H1 (cell line): ENCODE measurements around the gene SSH2. TPM values are rescaled to one million over a fixed set of nuclear protein-coding genes. Genes with fewer than 3 reads are reported as not detected.

Experiments used
- EP300 ChIP-seq, 2 experiments: IDR thresholded peaks; 1 replicate in 1 of 2; 2 replicates in 1 of 2; pipeline ENCODE4 v1.6.1; 2011 to 2012; ENCODE audit warnings: low read depth in 2 of 2, low read length in 2 of 2, mild to moderate bottlenecking in 2 of 2, borderline replicate concordance in 1 of 2, inconsistent platforms in 1 of 2, moderate library complexity in 1 of 2
- polyA plus RNA-seq, 7 experiments: library from polyadenylated mRNA; depleted of rRNA in 3 of 7; stranded (reverse) in 5 of 7; unstranded in 2 of 7; fragments of >200 nt in 5 of 7; fragments of 200-250 nt in 2 of 7; gene quantifications; 1 replicate in 5 of 7; 2 replicates in 1 of 7; 4 replicates in 1 of 7; pipeline versions ENCODE4 v1.2.1 to v1.2.3, GENCODE V29; 2011 to 2013; ENCODE audit warnings: missing spikeins in 2 of 7, mixed read lengths in 2 of 7
- total RNA-seq: library from RNA; stranded (reverse); fragmentation: NEBNext Ultra II Directional; extraction: Animal tissue kit (Norgen Biotek cat#: 25700); gene quantifications from 2 replicates; pipeline ENCODE4 v1.2.1, GENCODE V29; 2021

The SSH2 gene
- total and polyA plus RNA-seq, 2 of the 8 experiments (the other 6 are each of a cell fraction or from before 2014, with no cell fraction given), result 5.2 to 15.9 TPM

- TF ChIP-seq EP300 (IDR thresholded peaks at IDR 0.05; ENCODE audit: borderline replicate concordance in 1 of 2, low read depth in 2 of 2, low read length in 2 of 2), result no peak
Measured at GRCh38 chr17:29855686-29856085, 74.3 kb downstream of the SSH2 start (continued).
